ENCODE results near the gene PAX2.

The PAX2 gene

DNA sequence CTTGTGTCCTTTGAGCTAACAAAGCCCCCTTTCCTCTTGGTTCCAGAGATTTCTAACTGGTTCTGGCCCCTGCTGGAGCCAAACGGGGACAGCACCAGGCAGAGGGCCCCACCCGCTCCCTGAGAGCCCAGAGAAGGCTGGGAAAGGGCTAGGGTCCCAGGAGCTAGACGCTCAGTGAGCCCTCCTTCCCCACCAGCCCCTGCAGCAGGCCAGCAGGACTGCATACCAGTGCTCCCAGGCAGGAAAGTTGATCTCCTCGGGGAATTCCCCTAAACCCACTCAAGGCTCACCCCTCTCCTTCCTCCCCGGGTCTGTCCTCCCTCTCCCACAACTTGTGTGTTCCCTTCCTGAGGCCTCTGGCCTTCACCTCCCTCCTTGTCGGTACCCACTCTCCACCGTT, 47.7 kb downstream of the PAX2 start:
- DNase-seq: no peak

- DNase-seq: no peak
These were observed 54.5 kb downstream of the PAX2 start for GRCh38 chr10:100799881-100800280.

GRCh38 chr10:100800931-100801330, 55.5 kb downstream of the PAX2 start:
- DNase-seq: no peak

- no peak for DNase-seq
These were observed 56.8 kb downstream of the PAX2 start for GRCh38 chr10:100802196-100802595.

- DNase-seq: no peak
These were observed 57.2 kb downstream of the PAX2 start for GRCh38 chr10:100802607-100803006.

DNA sequence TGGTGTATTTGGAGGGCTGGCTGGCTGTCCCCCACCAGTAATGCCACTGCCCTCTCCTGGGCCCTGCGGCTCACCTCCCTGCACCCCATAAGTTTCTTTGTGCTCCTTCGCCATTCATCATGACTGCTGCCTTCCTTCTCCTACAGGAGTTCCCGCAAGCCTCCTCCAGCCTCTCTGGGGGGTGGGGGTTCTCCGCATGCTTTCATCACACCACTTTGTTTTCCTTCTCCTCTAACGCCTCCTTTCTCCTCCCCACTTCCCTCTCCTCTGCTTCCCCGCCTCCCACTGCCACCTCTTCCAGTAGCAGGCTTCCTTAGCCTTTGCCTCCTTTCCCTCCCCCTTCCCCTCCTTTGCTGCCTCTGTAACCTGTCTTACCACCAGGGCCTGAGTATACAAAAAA, 58.1 kb downstream of the PAX2 start:
- DNase-seq: no peak

DNA sequence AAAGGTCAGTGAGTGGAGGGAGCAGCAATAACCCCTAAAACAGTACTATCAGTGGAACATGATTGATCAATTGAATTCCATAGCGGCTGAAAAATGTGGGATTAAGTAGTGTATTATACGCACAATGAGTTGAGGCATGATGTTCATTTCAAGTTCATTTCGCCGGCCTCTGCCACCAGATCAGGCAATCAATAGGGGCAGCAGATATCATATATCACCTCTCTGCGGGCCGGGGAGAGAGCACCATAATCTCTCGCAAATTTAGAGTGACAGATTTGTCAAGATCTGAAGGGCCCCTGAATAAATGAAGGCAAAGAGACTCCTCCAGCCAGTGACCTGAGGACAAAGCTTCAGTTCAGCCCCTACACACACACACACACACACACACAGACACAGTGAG, 58.5 kb downstream of the PAX2 start:
- no peak for DNase-seq

DNA sequence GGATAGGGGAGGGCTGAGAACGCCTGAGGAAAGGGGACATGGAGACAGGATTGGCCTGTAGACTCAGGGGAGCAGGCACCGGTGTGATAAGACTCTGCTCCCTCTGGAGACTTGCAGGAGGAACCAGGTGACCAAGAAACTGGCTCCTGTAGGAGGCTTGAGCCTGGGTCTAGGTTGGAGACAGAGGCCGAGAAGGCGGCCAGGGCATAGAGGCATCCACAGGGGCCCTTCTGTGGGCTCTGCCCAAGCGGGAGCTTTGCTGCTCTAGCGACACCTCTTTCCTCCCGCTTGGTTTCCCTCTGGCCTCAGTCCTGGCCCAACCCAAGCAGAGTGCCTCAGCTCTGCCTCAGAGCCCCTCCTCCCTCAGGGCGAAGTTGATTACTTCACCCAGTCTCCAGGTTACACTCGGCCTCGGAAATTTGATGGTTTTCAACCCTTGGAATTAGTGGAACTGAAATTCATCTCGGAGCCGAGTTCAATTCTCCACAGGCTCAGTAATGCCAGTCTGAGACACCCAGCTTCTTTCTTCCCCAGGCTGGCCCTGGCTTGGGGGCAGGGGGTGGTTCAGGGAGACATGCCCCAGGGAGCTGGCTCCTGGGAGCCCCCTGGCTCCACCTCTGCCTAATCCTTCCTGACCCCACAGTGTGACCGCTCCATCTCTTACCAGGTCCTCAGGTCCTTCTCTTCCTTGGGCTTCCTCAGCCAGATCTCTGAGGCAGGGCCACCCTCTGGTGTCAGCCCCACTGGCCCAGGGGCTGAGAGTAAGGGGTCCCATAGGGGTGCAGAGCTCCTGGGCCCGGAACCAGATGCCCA, 60.4 kb downstream of the PAX2 start:
- no peak for DNase-seq

- no peak for DNase-seq
These were observed 60.9 kb downstream of the PAX2 start for GRCh38 chr10:100806356-100806645.

GRCh38 chr10:100807241-100807951, 62.0 kb downstream of the PAX2 start:
- no peak for DNase-seq

DNA sequence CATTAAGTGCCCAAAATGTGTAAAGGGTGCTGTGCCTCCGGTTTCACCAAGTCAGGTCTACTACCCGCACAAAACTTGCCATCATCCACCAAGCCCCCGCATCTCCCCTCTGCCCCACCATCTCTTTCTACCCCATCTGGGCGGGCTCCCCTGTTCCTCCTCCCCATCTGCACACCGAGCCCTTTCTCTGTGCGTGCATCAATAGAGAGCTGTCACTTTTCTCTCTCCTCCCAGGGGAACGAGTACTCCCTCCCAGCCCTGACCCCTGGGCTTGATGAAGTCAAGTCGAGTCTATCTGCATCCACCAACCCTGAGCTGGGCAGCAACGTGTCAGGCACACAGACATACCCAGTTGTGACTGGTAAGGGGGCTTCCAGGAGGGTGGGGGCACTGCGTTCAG, 63.5 kb downstream of the PAX2 start:
- no peak for DNase-seq

DNA sequence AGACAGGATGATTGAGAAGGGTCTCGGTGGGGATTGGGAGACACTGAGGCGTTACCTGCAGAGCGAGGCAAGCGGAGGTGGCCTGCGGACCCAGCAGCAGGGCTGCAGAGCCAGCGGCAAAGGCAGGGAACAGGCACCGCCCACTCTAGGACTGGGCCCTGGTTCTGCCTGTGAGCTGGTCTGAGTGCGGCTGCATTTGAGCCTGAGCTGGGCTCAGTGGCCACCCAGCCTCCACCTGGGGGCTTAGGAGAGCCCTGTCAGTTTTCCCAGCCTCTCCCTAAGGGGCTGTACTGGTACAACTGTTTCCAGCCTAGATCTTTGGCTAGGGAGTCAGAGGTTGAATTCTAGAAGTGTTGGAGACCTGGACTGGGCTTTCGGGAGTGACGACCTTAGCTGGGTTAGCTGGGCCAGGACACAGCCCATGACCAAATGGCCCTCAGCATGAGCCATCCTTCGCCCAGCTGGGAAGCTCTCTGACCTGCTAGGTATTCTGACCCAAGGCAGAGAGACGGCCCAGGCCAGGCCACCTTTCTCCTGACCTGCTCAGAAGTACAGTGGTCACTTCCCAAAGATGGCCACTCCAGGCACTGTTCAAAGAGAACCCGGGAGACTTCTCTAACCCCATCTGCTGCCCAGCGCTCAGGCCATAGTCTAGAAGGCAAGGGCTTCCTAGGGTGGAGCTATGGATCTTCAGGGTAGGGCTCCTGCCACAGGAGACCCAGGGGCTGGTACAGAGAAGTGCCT, 64.9 kb downstream of the PAX2 start:
- no peak for DNase-seq

DNA sequence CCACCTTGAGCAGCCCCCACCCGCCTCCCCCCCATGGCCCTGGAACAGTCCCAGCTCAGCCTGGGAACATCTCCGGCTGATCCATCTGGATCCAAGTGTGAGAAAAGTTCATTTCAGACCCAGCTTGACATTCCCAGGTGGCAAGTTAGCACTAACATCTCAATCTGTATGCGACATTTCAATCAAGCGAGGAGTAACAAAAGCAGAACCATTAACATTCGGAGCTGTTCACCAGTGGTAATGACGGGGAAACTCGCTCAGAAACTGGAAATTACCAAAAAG, 65.4 kb downstream of the PAX2 start:
- DNase-seq: no peak

DNA sequence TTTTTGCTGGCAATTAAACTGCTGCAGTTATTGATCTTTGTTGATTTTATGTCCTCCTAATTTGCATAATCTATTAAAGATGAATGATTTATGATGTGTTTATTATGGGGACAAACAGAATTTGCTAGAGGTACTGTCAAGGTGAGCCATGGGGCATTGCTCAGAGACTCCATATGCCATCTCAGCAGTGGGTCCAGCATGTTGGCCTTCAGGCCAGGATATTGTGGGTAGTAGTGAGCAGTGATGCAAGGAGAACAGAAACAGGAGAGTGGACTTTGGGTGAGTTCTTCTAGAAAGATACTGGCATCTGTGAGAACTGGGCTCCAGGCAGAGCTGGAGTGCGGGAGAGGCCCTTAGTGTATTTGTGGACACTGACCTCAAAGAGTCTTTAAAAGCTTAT, 65.9 kb downstream of the PAX2 start:
- DNase-seq: no peak

GRCh38 chr10:100811752-100812750, 66.7 kb downstream of the PAX2 start:
- DNase-seq: no peak

GRCh38 chr10:100812978-100813377, 67.6 kb downstream of the PAX2 start:
- no peak for DNase-seq

- DNase-seq: no peak
These were observed 69.5 kb downstream of the PAX2 start for GRCh38 chr10:100814751-100815474.

DNA sequence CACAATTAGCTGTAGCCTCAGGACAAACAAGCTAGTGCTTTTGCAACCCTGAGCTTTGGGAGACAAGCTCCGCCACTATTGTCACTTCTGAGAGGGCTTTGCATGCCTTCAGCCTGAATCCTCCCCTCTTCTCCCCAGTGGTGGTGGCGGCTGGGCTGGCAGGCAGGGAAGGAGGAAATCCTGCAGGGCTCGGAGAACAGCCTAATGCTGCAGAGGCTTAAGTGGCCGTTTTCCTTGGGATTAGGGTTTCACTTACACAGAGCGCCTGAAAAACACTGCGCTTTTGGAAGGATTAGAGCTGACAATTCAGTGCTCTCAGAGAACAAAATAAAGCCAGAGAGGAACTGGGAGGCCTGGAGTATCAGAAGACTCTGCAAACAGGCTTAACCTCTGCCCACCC, 71.3 kb downstream of the PAX2 start:
- no peak for DNase-seq

DNA sequence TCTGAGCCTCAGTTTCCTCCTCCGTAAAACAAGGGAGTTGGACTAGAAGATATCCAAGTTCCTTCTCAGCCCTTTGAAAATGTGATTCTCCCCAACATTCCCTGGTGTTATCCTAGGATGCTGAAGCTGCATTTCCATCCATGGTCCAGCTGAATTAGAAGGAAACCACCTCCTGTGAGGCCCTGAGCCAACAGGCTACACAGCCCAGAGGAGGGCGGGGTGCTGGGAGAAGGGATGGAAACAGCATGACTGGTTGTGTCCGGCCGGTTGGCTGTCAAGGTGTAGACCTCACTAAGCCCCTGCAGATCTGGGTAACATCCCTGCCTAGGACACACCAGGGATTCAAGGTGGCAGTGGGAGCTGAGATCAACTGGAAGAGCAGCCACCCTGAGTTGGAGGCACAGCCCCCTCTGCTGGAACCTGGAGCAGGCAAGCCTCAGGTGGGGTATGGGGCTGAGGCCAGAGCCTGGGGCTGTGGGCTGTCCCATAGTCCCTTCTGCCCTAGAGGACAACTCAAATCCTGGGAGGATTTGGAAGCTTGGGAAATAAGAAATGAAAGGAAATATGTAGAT, 72.0 kb downstream of the PAX2 start:
- DNase-seq: no peak

GRCh38 chr10:100819424-100819823, 74.0 kb downstream of the PAX2 start:
- no peak for DNase-seq

DNA sequence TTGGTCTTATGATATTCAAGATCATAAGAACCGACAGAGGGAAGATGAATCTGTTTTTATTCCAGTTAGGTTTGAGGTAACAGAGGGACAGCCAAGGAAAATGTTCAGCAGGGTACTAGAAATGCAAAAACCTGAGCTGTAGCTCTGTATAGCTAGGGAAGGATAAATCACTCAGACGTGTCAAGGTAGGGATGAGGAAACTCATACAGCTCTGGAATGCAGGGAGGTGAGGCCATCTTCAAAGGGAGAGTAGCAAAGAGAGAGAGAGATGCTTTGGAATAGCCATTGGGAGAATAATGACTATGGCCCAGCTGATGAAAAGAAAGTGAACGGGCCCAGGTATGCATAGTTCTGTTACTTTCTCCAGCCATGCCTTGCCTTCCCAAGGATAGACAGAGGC, 77.8 kb downstream of the PAX2 start:
- DNase-seq: no peak

- no peak for DNase-seq
These were observed 79.5 kb downstream of the PAX2 start for GRCh38 chr10:100824886-100825285.

All from NCI-H2107 (cell line).